Tibial artery (tissue), 4 donors: ENCODE measurements around the gene MBOAT7.

ENCODE experiments used
- DNase-seq, 2 donors: peaks; one replicate each; pipeline ENCODE4 v3.0.0-alpha.2; 2019
- H3K27ac ChIP-seq, 2 donors: fragments of 200-600 bp; sonication (generic) in 1 of 2; 1 replicate in 1 of 2; 2 replicates in 1 of 2; pipeline ENCODE4 v1.5.1; 2018 to 2019; ENCODE audit warnings: mild to moderate bottlenecking in 1 of 2
- H3K27me3 ChIP-seq, 2 donors: fragments of 200-600 bp; sonication (generic) in 1 of 2; one replicate each; pipeline versions ENCODE4 v1.5.1 to v1.6.0; 2016 to 2019
- H3K36me3 ChIP-seq, 3 donors: fragments of 200-600 bp; sonication (generic) in 2 of 3; one replicate each; pipeline ENCODE4 v1.5.1; 2016 to 2019; ENCODE audit warnings: mild to moderate bottlenecking in 2 of 3
- H3K4me1 ChIP-seq, 4 donors: fragments of 200-600 bp; sonication (generic) in 2 of 4; 1 replicate in 3 of 4; 2 replicates in 1 of 4; pipeline ENCODE4 v1.5.1; 2016 to 2019
- H3K4me3 ChIP-seq, 2 donors: fragments of 200-600 bp; sonication (generic) in 1 of 2; 1 replicate in 1 of 2; 2 replicates in 1 of 2; pipeline ENCODE4 v1.5.1; 2018 to 2019; ENCODE audit warnings: mild to moderate bottlenecking in 2 of 2
- H3K9me3 ChIP-seq, 3 donors: fragments of 200-600 bp; sonication (generic) in 1 of 3; one replicate each; pipeline ENCODE4 v1.5.1; 2016 to 2019
- CTCF ChIP-seq, 2 experiments: fragments of 200-600 bp in 1 of 2; fragments of 450-650 bp in 1 of 2; IDR thresholded peaks; one replicate each; pipeline ENCODE4 v1.5.1; 2017 to 2019; ENCODE audit warnings: antibody characterized with exemption in 2 of 2, mild to moderate bottlenecking in 1 of 2, moderate library complexity in 1 of 2
- intact Hi-C: fragments of 100-400 bp; cut with DNase I; formaldehyde crosslinking; loops from one replicate; pipeline ENCODE4 v1.15.0; 2023; ENCODE audit warnings: low total_unique reads

MBOAT7 gene

GRCh38 chr19:54123682-54124081 lies 65.7 kb downstream of the MBOAT7 start:
- TF ChIP-seq CTCF (IDR thresholded peaks at IDR 0.05): no peak
- H3K36me3 ChIP-seq: peaks cover 88 to 99% (median 93%) of the 10 kb centered on the region in 3 donors
- H3K4me3 ChIP-seq: no peak overlapping the region
- H3K9me3 ChIP-seq: no peaks in the 10 kb centered on the region
- H3K27me3 ChIP-seq: no peaks in the 10 kb centered on the region
- H3K27ac ChIP-seq: no peak overlapping the region
- intact Hi-C loops: no loop called here
- DNase-seq: no peak
- no peaks in the 10 kb centered on the region for H3K4me1 ChIP-seq
